K562 (cell line): ENCODE measurements around the gene KCNK16. TPM values are rescaled to one million over a fixed set of nuclear protein-coding genes. Genes with fewer than 3 reads are reported as not detected.
A peak's percentile ranks its signal among the peaks of the same experiment; 100 is the strongest.

Experiments used
- TAL1 ChIP-seq: fragments of 450-650 bp; IDR thresholded peaks from 2 replicates; pipeline ENCODE4 v1.6.1; 2016; ENCODE audit warnings: mild to moderate bottlenecking
- polyA plus RNA-seq, 8 experiments: library from polyadenylated mRNA; depleted of rRNA in 4 of 8; stranded (reverse) in 5 of 8; unstranded in 3 of 8; fragments of >200 nt; fragmentation: Nextera tagmentation in 2 of 8; fragmentation: Illumina TruSeq in 1 of 8; extraction: Ambion mirVana in 2 of 8; extraction: Trizol in 1 of 8; gene quantifications; 2 replicates each; pipeline versions ENCODE4 v1.2.1 to v1.2.3, GENCODE V29; 2011 to 2014; ENCODE audit warnings: inconsistent platforms in 1 of 8, missing spikeins in 1 of 8
- total RNA-seq, 7 experiments: library from RNA; depleted of rRNA in 6 of 7; stranded (reverse); fragments of >200 nt in 6 of 7; fragmentation: Illumina TruSeq in 2 of 7; extraction: Trizol in 2 of 7; gene quantifications; 2 replicates each; pipeline versions ENCODE4 v1.2.1 to v1.2.3, GENCODE V29; 2011 to 2021; ENCODE audit warnings: low replicate concordance in 1 of 7
- TF ChIP-seq, protein P1 (sequence below), 2 experiments: fragments of 450-650 bp; formaldehyde crosslinking in 1 of 2; IDR thresholded peaks; 2 replicates each; pipeline versions ENCODE4 v1.4.0 to v1.6.1; 2014 to 2020; ENCODE audit warnings: mild to moderate bottlenecking in 2 of 2, borderline replicate concordance in 1 of 2, low read depth in 1 of 2

The KCNK16 gene
- total and polyA plus RNA-seq, 9 of the 15 experiments (the other 6 are each of a cell fraction or from before 2014, with no cell fraction given): not detected

DNA sequence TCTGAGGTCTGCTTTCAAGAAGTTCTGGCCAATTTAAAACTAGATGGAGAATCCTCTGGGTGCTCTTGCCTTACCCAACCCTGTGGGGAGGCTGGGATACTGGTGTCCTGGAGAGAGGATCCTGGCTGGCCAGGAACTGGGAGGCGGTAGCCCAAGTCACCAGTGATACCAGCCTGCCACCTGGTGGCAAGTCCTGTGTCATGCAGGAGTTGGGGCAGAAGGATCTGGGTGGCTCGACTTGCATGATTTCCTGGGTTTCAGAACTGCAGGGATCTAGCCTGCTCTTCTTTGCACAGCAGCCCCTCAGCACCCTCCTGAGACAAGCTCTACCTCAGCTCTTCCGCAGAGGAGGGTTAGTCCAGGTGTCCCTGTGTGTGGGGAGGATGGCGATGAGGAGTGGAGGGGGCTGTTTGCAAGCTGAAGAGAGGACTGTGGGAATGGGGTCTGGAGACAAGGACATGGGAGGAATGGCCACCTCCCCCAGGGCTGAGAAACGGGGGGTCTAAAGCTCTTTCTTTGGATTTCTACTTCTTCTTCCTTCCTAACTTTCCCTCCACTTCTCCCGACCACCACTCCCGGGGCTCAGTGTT is 12.5 kb downstream of the KCNK16 start (continued):
- TF ChIP-seq, protein P1, sequence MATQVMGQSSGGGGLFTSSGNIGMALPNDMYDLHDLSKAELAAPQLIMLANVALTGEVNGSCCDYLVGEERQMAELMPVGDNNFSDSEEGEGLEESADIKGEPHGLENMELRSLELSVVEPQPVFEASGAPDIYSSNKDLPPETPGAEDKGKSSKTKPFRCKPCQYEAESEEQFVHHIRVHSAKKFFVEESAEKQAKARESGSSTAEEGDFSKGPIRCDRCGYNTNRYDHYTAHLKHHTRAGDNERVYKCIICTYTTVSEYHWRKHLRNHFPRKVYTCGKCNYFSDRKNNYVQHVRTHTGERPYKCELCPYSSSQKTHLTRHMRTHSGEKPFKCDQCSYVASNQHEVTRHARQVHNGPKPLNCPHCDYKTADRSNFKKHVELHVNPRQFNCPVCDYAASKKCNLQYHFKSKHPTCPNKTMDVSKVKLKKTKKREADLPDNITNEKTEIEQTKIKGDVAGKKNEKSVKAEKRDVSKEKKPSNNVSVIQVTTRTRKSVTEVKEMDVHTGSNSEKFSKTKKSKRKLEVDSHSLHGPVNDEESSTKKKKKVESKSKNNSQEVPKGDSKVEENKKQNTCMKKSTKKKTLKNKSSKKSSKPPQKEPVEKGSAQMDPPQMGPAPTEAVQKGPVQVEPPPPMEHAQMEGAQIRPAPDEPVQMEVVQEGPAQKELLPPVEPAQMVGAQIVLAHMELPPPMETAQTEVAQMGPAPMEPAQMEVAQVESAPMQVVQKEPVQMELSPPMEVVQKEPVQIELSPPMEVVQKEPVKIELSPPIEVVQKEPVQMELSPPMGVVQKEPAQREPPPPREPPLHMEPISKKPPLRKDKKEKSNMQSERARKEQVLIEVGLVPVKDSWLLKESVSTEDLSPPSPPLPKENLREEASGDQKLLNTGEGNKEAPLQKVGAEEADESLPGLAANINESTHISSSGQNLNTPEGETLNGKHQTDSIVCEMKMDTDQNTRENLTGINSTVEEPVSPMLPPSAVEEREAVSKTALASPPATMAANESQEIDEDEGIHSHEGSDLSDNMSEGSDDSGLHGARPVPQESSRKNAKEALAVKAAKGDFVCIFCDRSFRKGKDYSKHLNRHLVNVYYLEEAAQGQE (IDR thresholded peaks at IDR 0.05; ENCODE audit: borderline replicate concordance): peak; percentile 85
- TF ChIP-seq, protein P1 (CRISPR knock-in tag; IDR thresholded peaks at IDR 0.05; ENCODE audit: low read depth): no peak
- TF ChIP-seq TAL1: no peak
